Ecto neural progenitor cell (in vitro differentiated cells): ENCODE data around the gene IL1RL2.

ENCODE experiments used
- DNase-seq: peaks from one replicate; pipeline ENCODE4 v3.0.0-alpha.2; 2018; ENCODE audit warnings: low spot score

The IL1RL2 gene

DNA sequence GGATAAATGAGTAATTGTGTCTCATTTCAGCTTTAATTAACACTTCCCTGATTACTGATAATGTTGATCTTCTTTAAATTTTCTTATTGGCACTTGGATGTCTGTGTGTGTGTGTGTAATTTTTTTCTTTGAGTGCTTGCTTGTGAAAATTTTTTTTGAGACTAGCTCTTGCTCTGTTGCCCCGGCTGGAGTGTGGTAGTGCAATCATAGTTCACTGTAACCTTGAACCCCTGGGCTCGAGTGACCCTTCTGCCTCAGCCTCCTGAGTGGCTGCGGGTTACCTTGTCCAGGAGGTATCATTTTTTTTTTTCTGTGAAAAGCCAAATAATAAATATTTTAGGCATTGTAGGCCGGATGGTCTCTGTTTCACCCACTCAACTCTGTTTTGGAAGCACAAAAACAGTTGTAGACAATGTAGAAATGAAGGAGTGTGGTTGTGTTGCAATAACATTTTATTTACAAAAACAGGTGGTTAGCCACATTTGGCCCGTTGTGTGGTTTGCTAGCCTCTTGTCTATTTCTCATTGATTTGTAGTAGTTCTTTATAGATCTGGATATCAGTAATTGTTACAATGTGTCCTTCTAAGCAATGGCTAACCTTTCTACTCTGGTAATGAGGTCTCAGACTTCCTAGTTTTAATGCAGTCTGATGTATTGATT is 7.9 kb downstream of the IL1RL2 start:
- DNase-seq, result no peak

DNA sequence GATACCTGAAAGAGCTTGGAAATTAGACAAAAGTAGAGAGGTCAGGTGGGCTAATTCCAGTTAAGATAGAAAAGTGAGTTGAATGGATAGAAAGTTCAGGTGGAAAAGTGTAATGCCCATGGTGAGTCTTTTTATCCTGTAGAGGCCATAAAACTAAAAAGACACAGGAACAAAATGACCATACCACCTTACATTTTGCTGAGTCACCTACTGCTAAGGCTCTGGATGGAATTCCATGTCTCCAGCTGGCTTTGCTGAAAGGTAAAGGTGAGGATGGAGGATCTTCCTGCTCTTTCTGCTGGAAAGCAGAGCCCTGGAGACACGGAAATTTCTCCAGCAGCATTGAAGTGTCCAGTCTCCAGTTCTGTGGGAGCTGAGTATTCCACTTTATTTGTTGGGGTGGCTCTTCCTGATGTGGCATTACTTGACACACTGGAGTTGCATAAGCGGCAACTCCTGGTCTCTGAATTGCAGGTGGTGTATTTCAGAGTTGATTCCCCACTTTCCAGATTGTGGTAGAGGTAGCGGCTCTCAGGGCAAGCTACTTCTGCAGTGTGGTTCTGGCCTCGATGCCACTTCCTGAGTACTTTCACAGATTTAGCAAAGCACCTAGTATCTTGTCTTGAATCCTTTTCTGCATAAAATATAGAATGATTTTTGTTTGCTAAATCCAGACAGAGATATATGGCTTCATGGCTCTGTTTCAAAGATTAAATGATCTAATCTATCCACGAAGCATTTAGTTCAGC is 10.7 kb downstream of the IL1RL2 start:
- DNase-seq, result no peak

GRCh38 chr2:102200539-102200938 is 13.7 kb downstream of the IL1RL2 start:
- DNase-seq, result no peak

DNA sequence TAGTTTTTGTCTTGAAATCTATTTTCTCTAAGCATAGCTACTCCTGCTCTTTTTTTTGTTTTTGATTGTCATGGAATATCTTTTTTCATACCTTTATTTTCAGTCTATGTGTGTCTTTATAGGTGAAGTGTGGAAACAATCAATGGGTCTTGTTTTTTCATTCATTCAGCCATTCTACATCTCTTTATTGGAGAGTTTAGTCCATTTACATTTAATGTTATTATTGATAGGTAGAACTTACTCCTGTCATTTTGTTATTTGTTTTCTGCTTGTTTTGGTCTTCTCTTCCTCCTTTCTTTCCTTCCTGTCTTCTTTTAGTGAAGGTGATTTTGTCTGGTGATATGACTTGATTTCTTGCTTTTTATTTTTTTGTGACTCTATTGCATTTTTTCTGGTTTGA is 17.8 kb downstream of the IL1RL2 start:
- DNase-seq, result no peak

- DNase-seq, result no peak
These were observed 20.0 kb downstream of the IL1RL2 start for GRCh38 chr2:102206666-102207341.

DNA sequence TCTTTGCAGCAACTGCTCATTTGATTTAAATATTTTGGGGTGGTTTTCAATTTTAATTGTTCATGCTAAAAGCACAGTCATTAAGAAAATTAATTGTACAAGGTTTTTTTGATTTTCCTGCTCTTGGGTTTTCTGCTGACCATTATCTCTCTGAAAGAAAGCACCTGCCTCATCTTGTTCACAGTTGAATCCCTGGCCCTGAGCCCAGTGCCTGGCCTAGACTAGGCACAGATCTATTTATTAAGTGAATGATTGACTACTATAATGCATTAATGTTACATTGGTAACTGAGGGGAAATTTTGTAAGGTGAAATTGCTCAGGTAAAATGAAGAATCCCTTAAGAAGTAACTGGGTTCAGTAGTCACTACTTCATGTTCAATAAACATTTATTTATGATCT is 22.0 kb downstream of the IL1RL2 start:
- no peak for DNase-seq

DNA sequence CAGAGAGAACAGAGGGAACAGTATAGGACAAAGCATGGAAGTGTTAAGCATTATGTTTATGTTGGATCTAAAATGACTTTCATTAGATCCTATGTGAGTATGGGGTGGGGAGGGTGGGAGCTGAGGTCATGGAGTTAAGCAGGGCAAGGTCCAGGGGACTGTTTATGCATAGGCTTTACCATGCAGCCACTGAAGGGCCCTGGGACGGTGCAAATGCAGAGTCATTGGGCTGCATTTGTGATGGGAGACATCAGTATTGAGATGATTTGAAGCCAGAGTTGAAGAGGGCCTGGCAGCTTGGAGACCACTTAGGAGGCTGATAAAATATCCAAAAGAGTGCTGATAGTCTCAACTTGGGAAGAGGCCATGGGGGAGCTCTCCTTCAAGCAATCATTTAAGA is 22.7 kb downstream of the IL1RL2 start:
- DNase-seq, result no peak

- no peak for DNase-seq
These were observed 30.2 kb downstream of the IL1RL2 start for GRCh38 chr2:102217032-102217431.

DNA sequence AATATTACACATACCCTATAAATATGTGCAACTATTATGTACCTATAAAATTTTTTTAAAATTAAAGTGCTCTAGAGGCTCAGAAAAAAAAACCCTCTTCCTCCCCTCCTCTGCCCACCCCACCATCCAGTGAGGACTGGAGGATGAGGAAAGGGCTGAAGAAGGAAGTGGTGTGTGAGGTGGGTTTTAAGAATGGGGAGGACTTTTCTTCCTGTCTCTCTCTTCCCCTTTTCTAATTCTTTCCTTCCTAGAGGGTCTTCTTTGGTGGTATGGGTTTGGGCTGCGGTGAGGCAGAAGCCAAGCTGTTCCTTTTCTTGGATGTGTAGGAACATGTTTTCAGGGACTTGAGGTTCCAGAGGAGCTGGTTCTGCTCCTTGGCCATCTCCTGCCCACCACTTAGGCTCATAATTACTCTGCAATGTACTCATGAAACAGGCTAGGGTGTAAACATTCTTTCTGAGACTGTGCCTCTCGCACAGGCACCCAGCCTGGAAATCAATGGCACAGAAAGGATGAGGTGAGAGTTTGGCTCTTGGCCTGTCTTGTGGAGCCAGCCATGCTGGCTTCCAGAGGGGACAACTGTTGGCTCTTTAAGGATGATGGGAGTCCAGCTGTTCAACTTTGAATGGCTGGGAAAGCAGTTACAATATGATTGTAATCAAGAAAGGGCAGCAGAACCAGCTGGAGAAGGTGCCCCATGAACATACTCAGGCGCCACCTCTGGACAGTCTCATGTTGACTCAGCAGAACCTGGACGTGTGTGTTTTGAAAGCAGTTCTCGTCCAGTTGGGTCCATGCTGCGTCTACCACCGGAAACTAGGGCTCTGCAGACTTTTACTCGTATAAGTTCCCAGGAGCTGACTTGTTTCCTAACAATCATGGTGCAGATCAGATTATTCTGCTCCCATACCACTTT is 38.3 kb downstream of the IL1RL2 start:
- no peak for DNase-seq

GRCh38 chr2:102226171-102226570 is 39.3 kb downstream of the IL1RL2 start:
- DNase-seq, result no peak

DNA sequence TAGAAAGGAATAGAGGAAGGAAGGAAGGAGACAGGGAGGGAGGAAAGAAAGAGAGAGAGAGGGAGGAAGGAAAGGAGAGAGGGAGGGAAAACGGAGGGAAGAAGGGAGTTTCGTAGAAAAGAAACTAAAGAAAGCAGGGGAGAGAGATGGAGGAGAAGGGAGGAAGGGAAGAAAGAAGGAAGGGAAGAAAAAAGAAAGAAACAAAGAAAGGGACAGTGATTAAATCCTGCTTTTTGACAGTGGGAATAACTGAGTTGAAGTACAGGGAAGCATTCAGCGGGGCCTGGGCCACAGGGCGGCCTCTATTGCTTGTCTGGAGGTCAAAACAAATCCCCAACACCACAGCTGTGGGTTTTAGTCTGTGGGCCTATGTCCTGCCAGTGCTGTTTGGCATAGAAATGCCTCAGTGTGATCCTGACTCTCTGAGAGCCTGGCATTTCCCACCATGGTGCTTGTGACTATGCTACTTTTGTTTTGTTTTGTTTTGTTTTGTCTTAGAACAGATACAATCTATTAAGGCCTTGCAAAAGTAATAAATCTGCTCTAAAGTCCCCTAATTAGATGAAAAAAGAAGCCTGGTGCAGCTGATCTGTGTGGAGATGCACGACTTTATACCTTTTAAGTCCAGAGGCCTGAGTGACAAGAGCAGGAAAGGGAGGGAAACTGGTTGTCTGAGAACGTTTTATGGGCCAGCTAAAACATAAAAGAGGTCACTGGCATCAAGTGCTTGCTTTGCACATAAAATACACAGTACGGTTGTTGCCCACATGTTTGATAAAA is 40.0 kb downstream of the IL1RL2 start:
- DNase-seq, result no peak

DNA sequence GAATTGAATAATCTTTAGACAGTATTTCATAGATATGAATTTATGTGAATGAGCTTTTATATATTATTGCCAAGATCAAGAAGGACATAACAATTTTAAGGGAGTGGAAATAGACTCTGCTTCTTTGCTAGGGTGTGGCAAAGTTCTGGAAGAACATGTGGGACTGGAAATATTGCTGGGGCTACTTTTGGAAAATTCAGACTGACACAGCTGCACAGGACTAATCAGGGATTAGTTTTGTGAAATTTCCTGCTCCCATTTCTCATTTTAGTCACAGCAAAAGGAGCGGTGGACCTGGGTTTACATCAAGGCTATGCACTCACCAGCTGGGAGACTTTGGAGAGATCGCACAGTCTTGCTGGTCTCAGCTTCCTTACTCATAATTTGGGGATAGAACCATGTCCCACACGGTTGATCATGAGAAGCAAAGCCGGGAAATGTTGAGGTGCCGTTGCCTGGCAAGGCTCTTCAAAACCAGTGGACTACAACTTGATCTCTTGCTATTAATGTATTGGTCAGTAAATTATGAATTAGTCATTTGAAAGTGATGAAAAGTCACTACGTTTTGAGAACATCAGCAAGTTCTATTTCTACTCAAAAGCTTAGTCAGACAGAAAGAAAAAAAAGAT is 42.4 kb downstream of the IL1RL2 start:
- no peak for DNase-seq

DNA sequence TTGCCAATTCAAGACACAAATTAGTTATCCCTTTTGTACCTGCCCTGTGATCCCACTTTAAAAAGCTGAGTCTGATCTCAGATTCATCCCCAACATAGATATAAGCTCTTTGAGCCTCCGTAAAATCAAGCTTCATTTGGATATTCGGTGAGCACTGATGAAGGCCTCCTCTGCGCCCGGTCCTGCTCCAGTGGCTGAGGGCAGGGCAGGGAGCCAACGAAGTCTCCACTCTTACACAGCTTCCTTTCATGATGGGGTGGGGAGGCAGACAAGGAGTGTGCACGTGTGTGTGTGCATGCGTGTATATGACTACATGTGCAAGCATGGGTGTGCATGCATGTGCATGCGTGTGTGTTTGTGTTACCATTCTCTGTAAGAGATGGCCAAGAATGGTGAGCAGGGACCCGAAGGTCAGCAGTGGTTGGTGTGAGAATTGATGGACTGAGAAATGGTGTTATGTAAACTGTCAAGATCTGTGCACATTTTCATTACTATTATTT is 43.6 kb downstream of the IL1RL2 start:
- DNase-seq, result no peak

DNA sequence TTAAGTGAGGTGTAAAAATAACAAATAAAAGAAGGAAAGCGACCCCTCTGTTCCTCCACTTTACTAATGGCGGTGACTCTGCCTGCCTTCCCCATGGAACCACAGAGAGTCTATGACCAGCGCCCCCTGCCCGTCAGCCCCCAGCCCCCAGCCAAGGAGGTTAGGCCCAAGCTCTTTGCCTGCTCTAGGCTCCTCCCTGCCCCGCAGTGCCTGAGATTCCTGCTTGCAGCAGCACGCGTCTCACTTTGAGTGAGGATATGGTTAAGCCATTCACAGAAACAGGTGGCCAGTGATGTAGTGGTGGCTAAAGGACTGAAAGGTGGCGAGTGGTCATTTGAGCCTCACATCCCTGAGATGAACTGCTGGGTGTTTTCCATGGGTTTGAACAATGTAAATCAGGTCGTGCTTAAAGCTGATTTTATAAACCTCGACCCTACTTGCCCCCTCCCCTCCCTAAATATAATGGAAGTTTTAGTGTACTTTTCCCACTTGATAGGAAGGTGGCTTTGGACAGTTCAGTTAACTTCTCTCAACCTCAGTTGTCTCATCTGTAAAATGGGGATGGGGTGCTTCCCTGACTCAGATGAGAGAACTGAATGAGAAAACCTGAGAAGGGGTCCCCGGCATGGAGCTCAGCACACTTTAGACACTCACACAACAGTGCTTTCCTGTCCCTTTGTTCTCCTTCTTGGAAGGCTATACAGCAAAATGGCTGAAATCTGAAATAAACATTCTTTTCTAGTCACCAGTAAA is 46.5 kb downstream of the IL1RL2 start:
- no peak for DNase-seq

- no peak for DNase-seq
These were observed 48.2 kb downstream of the IL1RL2 start for GRCh38 chr2:102235042-102235473.

GRCh38 chr2:102235491-102235890 is 48.7 kb downstream of the IL1RL2 start:
- DNase-seq, result no peak

- DNase-seq, result no peak
These were observed 49.3 kb downstream of the IL1RL2 start for GRCh38 chr2:102236132-102236531.

DNA sequence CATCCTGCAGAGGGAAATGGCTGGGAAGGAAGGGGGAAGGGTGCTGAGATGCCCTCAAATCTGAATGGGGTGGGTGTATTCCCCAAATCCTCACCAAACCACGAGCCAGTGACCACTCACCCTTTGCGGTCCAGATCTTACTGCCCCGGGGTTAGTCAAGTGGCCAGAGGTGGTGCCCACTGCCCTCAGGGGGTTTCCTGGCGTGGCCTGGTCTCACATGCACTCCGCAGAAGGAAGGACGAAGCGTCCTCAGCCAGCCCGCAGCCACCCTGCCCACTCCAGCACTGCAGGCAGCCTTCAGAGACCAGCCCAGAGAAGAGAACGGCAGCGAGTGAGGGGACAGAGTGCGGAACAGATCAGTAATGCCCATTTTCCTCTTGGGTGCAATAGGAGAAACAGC is 50.4 kb downstream of the IL1RL2 start:
- DNase-seq, result no peak

DNA sequence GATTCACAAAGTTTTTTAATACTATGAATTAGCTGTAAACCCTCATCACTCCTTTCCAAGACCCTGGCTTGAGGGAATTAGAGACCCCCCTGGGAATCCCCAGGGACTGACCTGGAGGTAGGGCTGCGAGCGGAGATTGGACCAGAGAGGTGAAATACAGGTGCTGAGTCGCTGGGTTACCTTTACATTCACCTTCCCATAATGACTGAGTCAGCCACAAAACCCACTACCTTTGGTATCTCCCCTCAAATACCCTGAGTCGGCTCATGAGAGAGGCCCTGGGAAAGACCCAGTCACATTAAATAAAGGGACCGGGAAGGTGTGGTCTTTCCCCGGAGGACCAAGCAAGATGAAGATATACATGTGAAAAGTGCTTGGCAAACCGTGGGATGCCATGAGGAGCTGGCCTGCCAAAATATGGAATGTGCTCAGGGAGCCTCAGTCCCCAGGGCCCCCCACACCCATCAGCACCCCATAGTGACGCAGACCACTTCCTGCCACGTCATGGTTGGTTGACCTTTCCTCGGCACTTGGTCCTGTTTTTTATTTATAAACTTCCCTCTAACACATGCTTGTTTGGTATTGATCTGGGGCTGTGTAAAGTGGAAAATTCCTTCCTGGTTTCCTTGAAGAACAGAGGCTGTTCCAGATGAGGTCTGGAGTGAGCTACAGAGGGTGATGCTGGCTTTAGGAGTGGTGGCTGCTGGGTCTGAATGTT is 51.4 kb downstream of the IL1RL2 start:
- no peak for DNase-seq
